ENCODE measurements around the gene GRAMD2A. TPM values are rescaled to one million over a fixed set of nuclear protein-coding genes. Genes with fewer than 3 reads are reported as not detected.

Gene GRAMD2A
- total RNA-seq, 1 donor from 2014 or later, result 1.2 TPM

DNA sequence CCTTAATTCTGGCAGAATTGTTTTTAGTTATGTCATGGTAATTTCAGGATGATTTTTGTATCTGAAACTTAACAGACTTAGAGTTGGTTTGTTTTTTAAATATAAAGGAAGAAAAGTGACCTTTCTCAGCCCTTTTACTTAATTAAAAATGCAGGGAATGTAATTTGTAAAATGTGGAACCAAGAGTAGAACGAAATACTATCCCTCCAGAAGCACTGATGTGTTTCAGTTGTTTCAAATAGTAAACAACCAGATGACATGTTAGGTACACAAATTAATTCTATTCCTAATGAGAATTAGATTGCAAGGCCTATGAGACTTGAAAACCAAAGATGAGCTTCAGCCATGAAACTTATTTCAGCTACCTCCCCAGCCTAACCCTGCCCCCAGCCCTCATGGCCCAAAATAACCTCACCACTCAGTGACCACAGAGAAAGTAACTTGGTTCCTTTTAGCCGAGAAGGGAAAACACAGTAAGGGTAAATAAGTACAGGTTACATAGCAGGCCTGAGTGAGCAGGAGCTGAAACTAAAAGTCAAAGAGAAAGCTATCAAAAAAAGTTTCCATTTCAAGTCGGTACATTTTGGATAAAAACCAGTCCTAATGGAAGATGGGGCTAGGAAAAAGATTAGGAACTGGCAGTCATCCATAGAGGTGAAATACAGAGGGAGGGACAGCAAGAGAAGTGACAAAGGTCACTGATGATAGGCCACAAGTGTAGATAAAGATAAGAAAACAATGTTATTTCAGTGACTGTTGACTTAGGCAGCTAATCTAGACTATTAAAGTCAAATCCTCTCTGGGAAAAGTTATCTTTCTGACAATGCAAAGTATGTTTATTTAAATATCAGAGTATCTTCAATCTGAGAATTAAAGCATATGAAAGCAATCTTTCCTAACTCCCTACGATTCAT, 56.2 kb downstream of the GRAMD2A start:
- DNase-seq (ENCODE audit: low spot score in 2 of 2) (no peak), FAIRE-seq (no peak)

DNA sequence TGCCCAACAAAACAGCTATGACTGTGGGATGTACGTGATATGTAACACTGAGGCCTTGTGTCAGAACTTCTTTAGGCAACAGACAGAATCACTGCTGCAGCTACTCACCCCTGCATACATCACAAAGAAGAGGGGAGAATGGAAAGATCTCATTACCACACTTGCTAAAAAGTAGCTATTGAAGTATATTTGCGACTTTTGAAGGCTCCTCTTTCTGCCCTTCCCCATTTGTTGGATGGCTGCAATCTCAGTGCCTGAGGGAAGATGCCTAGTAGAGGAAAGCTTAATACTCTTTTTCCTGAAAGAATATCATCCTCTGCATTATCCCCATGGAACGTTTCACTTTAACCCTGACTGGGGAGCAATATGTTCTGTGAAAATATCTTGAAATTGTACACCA, 57.5 kb downstream of the GRAMD2A start:
- no peak for FAIRE-seq
- DNase-seq (ENCODE audit: low spot score in 2 of 2), result no peak

DNA sequence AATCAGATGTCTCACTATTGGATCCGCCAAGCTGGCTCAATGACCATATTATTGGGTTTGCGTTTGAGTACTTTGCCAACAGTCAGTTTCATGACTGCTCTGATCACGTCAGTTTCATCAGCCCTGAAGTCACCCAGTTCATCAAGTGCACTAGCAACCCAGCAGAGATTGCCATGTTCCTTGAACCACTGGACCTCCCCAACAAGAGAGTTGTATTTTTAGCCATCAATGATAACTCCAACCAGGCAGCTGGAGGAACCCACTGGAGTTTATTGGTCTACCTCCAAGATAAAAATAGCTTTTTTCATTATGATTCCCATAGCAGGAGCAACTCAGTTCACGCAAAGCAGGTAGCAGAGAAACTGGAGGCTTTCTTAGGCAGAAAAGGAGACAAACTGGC, 57.9 kb downstream of the GRAMD2A start:
- DNase-seq (ENCODE audit: low spot score in 2 of 2), result no peak
- no peak for FAIRE-seq

DNA sequence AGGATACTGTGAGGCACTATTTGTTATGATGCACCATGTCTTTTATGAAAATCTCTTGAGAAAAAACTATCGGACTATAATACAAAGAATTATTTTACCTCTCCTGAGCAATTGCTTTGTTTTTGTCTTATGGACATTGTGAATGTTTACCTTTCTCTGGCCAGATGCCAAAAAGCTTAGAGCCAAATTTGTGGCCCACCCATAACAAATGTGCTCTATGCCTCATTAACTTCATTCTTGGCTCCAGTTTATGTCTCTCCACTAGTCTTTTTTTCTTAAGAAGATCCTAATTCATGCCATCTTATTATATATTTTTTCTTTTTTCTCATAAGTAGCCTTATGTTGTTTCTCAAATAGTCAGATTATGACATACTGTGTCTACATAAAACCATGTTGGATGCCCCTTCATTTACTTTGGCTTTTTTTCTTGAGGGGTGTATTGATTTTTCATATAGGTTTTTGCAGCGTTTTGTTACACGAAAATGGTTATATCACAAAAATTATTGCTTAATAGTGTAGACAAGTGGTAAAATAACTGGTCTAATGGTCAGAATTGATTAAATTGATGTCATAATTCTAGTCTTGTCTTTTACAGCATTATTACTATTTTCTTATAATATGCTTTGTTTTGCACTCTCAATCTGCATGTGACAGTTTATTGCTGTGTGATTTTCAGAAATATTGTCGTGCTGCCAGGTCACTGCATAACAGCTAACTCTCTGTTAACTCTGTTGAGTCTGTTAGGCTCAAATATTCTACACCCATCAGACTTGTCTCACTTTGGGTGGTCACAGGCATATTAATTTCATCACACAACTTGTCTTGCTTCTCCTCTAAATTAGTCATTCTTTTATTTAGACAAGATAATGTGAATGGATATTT, 61.2 kb downstream of the GRAMD2A start:
- FAIRE-seq (no peak), DNase-seq (ENCODE audit: low spot score in 2 of 2) (no peak)

DNA sequence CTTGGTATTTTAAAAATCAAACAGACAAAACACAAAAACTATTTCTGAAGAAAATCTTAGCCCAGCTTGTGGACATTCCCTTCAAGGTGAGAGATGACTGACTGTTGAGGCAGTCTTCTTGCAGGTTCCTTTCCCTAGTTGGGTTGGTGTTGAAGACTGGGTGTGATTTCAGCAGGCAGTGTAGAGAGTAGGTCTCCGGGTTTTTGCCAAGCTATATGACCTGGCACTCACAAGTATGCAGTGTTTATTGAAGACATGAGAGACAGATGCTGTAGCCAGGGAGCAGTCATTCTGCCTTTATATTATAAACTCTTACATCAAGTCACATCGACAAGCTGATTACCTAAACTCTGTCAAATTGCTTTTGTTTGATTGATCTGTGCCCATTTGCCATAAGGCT, 61.9 kb downstream of the GRAMD2A start:
- DNase-seq (ENCODE audit: low spot score in 2 of 2) (no peak), FAIRE-seq (no peak)

DNA sequence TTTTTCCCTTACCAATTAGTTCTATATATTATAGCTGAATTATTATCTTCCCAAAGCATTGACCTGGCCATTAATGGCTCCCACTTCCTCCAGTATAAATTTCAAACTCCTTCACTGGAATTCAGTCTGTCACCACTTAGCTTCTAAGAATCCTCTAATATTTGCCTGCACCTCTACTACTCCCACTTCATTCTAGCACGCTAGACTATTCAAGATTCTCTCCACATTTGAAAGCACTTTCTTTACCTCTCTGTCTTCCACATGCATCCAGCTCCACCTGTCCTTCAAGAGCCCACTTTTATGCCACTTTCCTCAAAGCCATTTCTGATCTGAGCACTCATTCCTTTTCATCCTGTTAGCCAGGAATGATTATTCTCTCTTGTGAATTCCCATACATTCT, 64.4 kb downstream of the GRAMD2A start:
- FAIRE-seq, result no peak

DNA sequence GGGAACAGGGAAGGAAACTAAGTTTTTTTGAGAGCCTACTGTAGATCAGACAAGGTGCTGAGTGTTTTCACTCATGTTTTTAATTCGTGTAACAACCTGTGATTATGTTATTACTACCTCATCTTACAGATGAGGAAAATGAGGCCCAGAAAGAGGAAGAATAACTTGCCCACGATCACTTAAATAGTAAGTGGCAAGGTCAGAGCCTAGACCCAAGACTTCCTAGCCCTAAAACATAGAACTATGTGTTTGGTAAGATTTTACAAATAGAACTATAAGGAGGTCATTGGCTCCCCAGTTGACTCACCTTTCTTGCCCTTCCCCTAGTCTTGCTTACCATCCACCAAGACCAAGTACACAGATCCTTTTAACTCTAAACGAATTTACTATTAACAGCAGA, 65.7 kb downstream of the GRAMD2A start:
- FAIRE-seq (no peak), DNase-seq (ENCODE audit: low spot score in 2 of 2) (no peak)

More for the DNA sequence above, 64.4 kb downstream of the GRAMD2A start:
- no peak for DNase-seq (ENCODE audit: low spot score in 2 of 2)

DNA sequence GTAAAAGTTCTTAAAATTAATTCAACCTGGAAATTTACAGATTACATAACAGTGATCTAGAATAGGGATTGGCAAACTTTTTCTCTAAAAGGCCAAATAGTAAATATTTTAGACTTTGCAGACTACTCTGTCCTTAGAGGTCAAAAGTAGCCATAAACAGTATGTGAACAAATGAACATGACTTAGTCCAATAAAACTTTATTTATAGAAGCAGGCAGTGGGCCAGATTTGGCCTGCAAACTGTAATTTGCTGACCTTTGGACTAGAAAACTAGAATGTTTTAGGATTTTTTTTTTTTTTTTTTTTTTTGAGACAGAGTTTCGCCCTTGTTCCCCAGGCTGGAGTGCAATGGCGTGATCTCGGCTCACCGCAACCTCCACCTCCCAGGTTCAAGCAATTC, 67.3 kb downstream of the GRAMD2A start:
- DNase-seq (ENCODE audit: low spot score in 2 of 2), result no peak
- no peak for FAIRE-seq

DNA sequence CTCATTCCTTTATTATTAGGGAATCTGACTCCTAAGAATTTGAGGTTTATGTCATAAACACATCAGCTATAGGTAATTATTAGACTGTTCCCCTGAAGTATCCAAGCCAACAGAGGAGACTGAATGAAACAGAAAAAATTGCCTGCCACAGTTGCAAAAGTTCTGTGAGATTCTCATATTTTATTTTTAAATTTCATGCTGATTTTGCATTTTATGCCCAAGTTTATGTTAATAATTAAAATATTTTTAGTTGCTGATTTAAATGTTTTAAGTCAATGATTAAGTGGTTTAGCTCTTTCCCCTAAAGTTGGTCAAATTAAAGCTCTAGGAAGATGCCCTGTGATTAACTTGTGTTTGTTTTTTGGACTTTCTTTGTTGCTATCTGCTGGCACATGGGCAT, 69.2 kb downstream of the GRAMD2A start:
- DNase-seq (ENCODE audit: low spot score in 2 of 2) (no peak), FAIRE-seq (no peak)

DNA sequence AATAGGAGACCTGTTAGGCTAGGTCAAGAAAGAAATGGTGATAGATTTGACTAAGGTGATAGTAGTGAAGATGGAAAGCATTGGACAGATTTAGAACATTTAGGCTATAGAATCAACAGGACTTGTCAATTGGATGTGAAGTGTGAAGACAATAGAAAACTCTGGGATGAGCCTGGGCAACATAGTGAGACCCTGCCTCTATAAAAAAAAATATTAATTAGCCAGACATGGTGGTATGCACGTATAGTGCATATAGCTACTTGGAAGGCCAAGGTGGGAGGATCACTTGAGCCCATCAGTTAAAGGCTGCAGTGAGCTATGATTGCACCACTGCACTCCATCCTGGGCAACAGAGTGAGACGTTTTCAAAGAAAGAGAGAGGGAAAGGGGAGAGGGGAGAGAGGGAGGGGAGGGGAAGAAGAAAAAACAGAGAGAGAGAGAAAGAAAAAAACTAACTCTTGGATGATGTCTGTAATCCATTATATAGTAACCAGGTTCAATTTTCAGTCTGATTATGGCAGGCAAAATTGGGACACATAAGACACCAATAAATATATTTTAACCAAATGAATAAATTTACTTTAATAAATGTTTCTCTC, 69.8 kb downstream of the GRAMD2A start:
- DNase-seq (ENCODE audit: low spot score in 2 of 2), result no peak
- no peak for FAIRE-seq

DNA sequence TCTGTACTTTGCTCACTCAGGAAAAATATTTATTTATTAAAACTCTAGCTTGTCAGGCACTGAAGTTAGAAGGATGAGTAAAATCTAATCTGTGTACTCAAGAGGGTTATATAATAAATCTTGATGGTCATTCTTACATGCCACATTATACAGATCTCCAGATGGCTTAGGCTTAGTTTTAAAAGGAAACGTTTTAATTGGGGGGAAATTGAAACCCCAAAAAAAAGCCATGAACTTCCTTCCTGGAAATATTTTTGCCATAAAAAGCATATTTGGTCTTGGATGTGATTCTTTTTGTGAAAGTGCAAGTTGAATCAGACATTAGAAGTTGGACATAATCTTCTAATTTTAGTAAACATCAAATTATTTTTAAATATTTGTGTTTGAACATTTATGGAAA, 73.4 kb downstream of the GRAMD2A start:
- FAIRE-seq (no peak), DNase-seq (ENCODE audit: low spot score in 2 of 2) (no peak)

DNA sequence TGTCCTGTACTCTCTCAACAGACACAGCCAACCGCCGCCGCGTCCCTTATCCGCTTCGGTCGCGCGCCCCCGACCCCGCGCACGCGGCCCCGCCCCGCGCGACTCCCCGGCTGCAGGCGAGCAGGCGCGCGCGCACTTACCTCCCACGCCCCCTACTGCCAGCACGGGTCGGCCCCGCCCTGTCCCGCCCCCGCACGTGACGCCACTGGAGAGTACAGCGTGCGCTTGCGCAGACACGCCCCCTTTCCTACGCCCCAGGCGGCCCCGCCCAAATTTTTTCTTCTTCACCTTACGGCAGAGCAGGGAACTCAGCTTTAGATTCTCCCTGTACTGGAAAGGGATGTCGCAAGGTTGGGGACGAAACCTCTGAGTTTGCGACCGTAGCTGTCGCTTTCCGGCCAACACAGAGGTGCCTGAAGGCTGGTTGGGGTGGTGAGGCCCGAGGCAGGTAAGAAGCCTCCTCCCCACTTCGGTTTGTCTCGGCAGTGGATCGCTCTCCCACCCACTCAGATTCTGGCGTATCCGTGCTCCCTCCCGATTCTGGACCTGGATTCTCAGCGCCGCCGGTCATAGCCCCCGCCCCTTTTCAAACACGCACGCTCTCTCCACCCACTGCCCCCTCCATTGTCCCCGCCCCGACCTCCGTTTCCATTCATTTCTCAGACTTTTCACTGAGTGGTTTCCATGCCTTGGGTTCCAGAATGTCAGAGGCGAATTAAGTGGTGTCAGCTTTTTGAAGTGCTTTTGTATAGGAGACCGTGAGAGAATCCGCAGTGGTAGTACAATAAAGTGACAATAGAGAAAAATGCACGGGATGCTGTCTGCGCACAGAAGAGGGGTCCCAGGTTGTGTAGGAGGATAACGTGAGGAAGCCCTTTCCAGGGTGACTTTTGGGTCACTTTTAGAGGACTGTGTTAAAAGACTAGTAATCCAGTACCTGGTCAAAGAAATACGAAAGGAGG, 79.3 kb downstream of the GRAMD2A start, which contains the start of the genes MYO9A and SENP8:
TSS of gene MYO9A (minus strand) at position 134 of the 962 bp plus-strand sequence. CDS start 71,587 bp downstream, outside the sequence.
TSS of gene SENP8 (plus strand) at position 387 of the 962 bp plus-strand sequence. CDS start 21,221 bp downstream, outside the sequence.
- DNase-seq (ENCODE audit: low spot score in 2 of 2) (peak; percentile 94 to 96), FAIRE-seq (no peak)

DNA sequence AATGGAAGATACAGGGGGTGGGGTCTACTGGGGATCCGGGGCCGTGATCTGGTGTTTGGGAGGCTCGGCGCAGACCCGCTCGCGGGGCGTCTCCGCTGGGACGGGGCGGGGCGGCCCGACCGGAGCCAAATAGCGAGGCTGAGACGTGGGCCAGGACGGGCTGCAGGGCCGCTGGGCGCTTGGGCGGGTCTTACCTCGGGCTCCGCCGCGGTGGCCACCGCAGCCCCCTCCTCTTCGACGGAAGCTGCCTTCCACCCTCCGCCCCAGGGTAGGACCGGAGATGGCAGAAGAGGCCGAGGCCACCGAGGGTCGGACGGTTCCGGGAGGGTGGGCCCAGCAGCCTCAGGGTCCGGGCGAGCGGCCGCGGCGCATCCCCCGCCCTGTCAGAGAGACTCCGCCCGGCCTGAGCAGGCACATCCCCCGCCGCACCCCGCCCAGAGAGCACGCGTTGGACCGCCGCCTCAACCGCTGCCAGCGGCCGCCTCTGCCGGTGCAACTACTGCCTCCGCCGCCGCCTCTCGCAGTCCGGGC, 80.0 kb downstream of the GRAMD2A start:
- DNase-seq (ENCODE audit: low spot score in 2 of 2) (peak in 1 of 2 donors; percentile 43), FAIRE-seq (no peak)

DNA sequence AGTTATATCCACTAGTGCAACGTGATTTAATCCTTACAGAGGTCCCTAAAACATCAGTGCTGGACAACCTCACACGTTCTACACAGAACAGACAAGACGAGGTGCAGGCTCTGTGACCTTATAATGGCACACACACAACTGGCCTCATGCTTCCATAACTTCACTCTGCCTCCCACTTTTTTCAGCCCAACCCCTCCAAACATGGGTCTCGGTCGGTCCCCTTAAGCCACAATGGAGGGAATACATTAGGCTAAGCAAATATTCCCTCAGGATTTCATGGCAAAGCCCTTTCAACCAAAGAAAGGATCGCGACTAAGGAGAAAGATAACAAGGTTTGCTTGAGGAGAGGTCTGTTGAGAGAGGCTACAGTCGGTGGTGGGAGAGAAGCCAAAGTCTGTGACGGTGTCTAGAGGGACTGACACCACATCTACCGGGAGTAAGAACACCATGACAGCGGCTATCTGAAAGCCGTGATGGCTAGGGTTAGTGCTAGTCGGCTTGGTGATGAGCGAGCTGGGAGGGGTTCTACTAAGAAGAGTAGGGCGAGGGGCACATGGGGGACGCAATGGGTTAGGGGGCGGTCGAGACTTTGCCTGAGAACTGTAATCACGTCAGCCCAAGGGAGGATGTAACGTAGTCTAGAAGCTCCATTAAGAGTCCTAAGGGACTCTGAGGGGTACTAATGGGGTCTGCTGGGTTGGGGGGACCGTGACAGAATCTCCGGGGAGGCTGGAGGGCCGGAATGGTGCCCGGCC, 80.7 kb downstream of the GRAMD2A start:
- DNase-seq (ENCODE audit: low spot score in 2 of 2) (peak in 1 of 2 donors; percentile 24), FAIRE-seq (no peak)

DNA sequence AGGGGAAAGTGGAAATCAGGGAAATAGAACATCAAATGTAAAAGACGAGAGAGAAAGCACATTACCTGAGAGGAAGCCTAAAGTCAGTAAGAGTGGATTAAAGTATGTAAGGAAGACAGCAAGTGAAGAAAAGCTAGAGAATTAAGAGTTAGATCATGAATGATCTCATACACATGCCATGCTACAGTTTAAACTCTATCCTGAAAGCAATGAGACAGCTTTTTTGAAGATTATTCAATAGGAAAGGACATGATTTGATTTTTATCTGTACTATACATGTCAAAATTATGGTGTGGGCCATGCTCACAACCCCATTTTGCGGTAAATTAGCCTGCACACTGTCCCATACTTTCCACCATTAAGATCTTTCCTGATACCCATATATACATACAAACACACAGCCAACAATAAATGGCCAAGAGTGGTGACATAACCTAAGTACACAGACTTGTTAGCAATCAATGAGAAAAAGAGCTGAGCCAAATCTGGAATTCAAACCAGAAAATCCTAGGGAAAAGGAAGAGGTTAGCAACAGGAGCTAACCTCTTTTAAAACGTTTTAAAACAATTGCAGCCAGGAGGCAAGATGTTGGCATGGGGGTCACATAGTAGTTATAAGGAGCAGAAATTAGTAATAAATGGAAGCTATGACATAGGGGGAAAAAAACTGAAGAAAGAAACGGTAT, 84.1 kb downstream of the GRAMD2A start:
- DNase-seq (ENCODE audit: low spot score in 2 of 2) (no peak), FAIRE-seq (no peak)

DNA sequence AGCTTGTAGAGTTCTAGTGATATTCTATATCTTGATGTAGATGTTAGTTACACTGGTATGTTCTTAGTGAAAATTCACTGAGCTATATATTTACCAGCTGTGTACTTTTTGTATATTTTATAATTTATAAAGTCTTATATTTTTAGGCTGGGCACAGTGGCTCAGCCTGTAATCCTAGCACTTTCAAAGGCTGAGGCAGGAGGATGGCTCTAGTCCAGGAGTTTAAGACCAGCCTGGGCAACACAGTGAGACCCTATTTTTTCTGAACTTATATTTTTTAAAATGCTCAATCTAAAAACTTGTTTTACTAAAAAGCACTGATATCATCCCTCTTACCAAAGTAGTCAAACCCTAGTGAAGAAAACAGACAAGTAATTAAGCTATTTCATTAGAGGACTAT, 84.8 kb downstream of the GRAMD2A start:
- no peak for DNase-seq (ENCODE audit: low spot score in 2 of 2)
- no peak for FAIRE-seq

DNA sequence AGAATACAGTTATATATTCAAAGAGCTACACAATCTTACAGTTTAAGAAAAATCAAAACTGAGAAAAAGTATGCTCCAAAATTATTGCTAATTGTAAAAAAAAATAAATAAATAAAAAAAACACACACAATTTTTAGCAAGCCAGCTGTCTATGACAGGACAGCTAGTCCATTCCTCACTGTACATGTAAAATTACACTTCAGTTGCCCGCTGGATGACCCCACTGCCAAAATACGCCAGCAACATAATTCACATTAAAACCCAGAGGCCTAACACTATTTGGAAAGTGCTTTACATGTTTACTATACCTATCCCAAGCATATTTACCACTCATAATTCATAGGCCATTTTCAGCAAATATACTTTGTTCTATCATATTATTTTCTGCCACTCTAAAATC, 85.5 kb downstream of the GRAMD2A start:
- FAIRE-seq (no peak), DNase-seq (ENCODE audit: low spot score in 2 of 2) (no peak)

DNA sequence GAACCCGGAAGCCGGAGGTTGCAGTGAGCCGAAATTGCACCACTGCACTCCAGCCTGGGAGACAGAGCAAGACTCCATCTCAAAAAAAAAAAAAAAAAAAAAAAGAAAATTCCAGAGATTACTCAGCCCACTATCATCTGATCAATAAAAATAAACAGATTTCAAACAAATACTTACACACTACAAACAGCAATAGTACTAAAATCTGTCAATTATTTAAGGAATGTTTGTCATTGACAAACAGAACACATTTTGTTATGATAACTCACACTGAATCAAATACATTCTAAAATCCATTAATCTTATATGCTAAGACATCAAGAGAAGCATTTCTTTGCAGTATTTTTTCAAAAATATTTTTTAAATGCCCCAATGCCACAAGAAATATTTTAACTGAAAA, 87.2 kb downstream of the GRAMD2A start:
- FAIRE-seq, result no peak
- no peak for DNase-seq (ENCODE audit: low spot score in 2 of 2)

Data from frontal cortex (tissue), 4 donors.